Neural cell (in vitro differentiated cells): ENCODE results near the gene POLK.

Source experiments
- RAD21 ChIP-seq: fragments of 450-650 bp; conservative IDR thresholded peaks from 2 replicates; pipeline ENCODE4 v1.6.1; 2014; ENCODE audit warnings: antibody characterized with exemption, mild to moderate bottlenecking, moderate library complexity
- TF ChIP-seq, protein P1 (sequence below): fragments of 450-650 bp; IDR thresholded peaks from 2 replicates; pipeline ENCODE4 v1.5.1; 2014; ENCODE audit warnings: antibody characterized with exemption, mild to moderate bottlenecking, moderate library complexity; ENCODE audit not compliant: poor library complexity, severe bottlenecking

DNA sequence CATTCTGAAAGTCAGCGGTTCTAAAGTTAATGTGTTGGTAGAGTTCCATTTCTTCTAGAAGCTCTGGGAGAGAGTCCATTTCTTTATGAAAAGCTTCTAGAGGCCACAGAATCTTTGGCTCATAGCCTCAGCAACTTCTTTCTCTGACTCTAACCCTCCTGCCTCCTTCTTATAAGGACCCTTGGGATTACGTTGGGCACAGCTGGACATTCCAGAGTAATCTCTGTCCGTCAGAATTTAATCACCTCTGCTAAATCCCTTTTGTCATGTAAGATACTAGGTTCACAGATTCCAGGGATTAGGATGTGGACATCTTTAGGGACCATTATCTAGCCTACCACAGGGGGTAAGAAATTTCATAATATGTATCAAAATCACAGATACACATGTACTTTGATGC lies 77.0 kb downstream of the POLK start:
- TF ChIP-seq RAD21, result no peak
- TF ChIP-seq, protein P1, sequence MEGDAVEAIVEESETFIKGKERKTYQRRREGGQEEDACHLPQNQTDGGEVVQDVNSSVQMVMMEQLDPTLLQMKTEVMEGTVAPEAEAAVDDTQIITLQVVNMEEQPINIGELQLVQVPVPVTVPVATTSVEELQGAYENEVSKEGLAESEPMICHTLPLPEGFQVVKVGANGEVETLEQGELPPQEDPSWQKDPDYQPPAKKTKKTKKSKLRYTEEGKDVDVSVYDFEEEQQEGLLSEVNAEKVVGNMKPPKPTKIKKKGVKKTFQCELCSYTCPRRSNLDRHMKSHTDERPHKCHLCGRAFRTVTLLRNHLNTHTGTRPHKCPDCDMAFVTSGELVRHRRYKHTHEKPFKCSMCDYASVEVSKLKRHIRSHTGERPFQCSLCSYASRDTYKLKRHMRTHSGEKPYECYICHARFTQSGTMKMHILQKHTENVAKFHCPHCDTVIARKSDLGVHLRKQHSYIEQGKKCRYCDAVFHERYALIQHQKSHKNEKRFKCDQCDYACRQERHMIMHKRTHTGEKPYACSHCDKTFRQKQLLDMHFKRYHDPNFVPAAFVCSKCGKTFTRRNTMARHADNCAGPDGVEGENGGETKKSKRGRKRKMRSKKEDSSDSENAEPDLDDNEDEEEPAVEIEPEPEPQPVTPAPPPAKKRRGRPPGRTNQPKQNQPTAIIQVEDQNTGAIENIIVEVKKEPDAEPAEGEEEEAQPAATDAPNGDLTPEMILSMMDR, result no peak
